ENCODE measurements around the gene KCNJ14.

GRCh38 chr19:48476176-48476575, 20.8 kb downstream of the KCNJ14 start:
- no peak for TF ChIP-seq CTCF (IDR thresholded peaks at IDR 0.05)
- TF ChIP-seq POLR2A (IDR thresholded peaks at IDR 0.05), result no peak

All from esophagus squamous epithelium (tissue), 4 donors.